Caco-2 (cell line): ENCODE data around the gene FBLIM1. TPM values are rescaled to one million over a fixed set of nuclear protein-coding genes. Genes with fewer than 3 reads are reported as not detected.
A peak's percentile ranks its signal among the peaks of the same experiment; 100 is the strongest.

ENCODE experiments used
- BruUV-seq: library from RNA; stranded (reverse); fragments of 400-500 nt; replicated peaks from 2 replicates; lab custom pipeline; 2021; lab: Mats Ljungman, UMichigan
- CTCF ChIA-PET: fragments of 300-600 bp; sonication (Branson Sonifier 250); formaldehyde crosslinking; loops from one replicate; lab custom pipeline; 2022; ENCODE audit warnings: antibody characterized with exemption; lab: Charles Lee
- POLR2A ChIA-PET: fragments of 300-600 bp; sonication (Branson Sonifier 250); formaldehyde crosslinking; loops from one replicate; lab custom pipeline; 2022; ENCODE audit warnings: antibody characterized with exemption; lab: Charles Lee
- DNase-seq, 2 experiments: peaks; one replicate each; pipeline versions ENCODE4 v3.0.0 to v3.0.0-alpha.2; 2020 to 2022
- H3K27me3 ChIP-seq: replicated peaks from 2 replicates; pipeline ENCODE4 v1.6.0; 2011; ENCODE audit warnings: low read length; ENCODE audit not compliant: control insufficient read depth, insufficient read depth
- H3K36me3 ChIP-seq: 2 replicates; pipeline ENCODE4 v1.5.1; 2011; ENCODE audit warnings: low read length; ENCODE audit not compliant: control insufficient read depth, insufficient read depth
- H3K4me1 ChIP-seq: fragments of 250-450 bp; sonication (Bioruptor Pico); 2 replicates; pipeline ENCODE4 v1.5.1; 2020; ENCODE audit warnings: mild to moderate bottlenecking
- H3K4me3 ChIP-seq: 2 replicates; pipeline ENCODE4 v1.5.1; 2011; ENCODE audit warnings: low read depth, mild to moderate bottlenecking, control low read depth, low read length
- H3K9me3 ChIP-seq: fragments of 250-450 bp; sonication (Bioruptor Pico); 2 replicates; pipeline ENCODE4 v1.5.1; 2020; ENCODE audit warnings: mild to moderate bottlenecking, moderate library complexity
- H3K27ac Mint-ChIP-seq: one replicate; pipeline ENCODE4 v1.8.0; 2022; ENCODE audit warnings: mixed read lengths; ENCODE audit not compliant: unreplicated experiment
- H3K27me3 Mint-ChIP-seq: one replicate; pipeline ENCODE4 v1.8.0; 2022; ENCODE audit warnings: mixed read lengths; ENCODE audit not compliant: insufficient read depth, unreplicated experiment
- H3K36me3 Mint-ChIP-seq: one replicate; pipeline ENCODE4 v1.8.0; 2022; ENCODE audit warnings: mild to moderate bottlenecking, mixed read lengths; ENCODE audit not compliant: insufficient read depth, unreplicated experiment
- H3K4me1 Mint-ChIP-seq: one replicate; pipeline ENCODE4 v1.8.0; 2022; ENCODE audit warnings: low read depth, mixed read lengths; ENCODE audit not compliant: unreplicated experiment
- H3K4me3 Mint-ChIP-seq: one replicate; pipeline ENCODE4 v1.8.0; 2022; ENCODE audit warnings: mild to moderate bottlenecking, moderate library complexity, mixed read lengths; ENCODE audit not compliant: unreplicated experiment
- H3K9me3 Mint-ChIP-seq: one replicate; pipeline ENCODE4 v1.8.0; 2022; ENCODE audit warnings: mixed read lengths; ENCODE audit not compliant: unreplicated experiment
- CTCF ChIP-seq, 2 experiments: fragments of 200-600 bp in 1 of 2; IDR thresholded peaks; 1 replicate in 1 of 2; 2 replicates in 1 of 2; pipeline versions ENCODE4 v1.5.1 to v1.8.0; 2011 to 2022; ENCODE audit warnings: antibody characterized with exemption in 1 of 2, control low read depth in 1 of 2, inconsistent platforms in 1 of 2, low read depth in 1 of 2, low read length in 1 of 2, mild to moderate bottlenecking in 1 of 2, moderate library complexity in 1 of 2; ENCODE audit not compliant: insufficient read depth in 1 of 2, severe bottlenecking in 1 of 2, unreplicated experiment in 1 of 2
- intact Hi-C: fragments of 100-400 bp; cut with micrococcal nuclease; formaldehyde crosslinking; loops from one replicate; pipeline ENCODE4 v1.10.0; 2022; ENCODE audit not compliant: unreplicated experiment
- total RNA-seq: library from RNA; stranded (reverse); gene quantifications from 2 replicates; pipeline ENCODE4 v1.2.3, GENCODE V29; 2022

The FBLIM1 gene
- total RNA-seq, 1 experiment from 2014 or later: 5.5 TPM

GRCh38 chr1:15785683-15786082 lies 27.1 kb downstream of the FBLIM1 start:
- intact Hi-C loops: no loop called here
- Mint-ChIP-seq H3K27ac (peak overlapping the region; percentile 39), H3K36me3 (peaks cover 5% of the 10 kb centered on the region), H3K27me3 (no peaks in the 10 kb centered on the region), H3K4me1 (peaks cover 22% of the 10 kb centered on the region), H3K4me3 (no peak overlapping the region), H3K9me3 (no peaks in the 10 kb centered on the region)
- no peak for DNase-seq
- no peak for TF ChIP-seq CTCF (IDR thresholded peaks at IDR 0.05; ENCODE audit: insufficient read depth in 1 of 2, low read depth in 1 of 2, low read length in 1 of 2, severe bottlenecking in 1 of 2, unreplicated experiment in 1 of 2)
- Histone ChIP-seq H3K9me3 (no peaks in the 10 kb centered on the region), H3K4me1 (peaks cover 34% of the 10 kb centered on the region), H3K4me3 (no peak overlapping the region), H3K36me3 (no peaks in the 10 kb centered on the region), H3K27me3 (no peaks in the 10 kb centered on the region)
- ChIA-PET POLR2A (no interaction called here), CTCF (no interaction called here)
- no TSS peak for BruUV-seq

GRCh38 chr1:15786581-15786980 lies 28.0 kb downstream of the FBLIM1 start:
- Mint-ChIP-seq H3K4me3 (no peak overlapping the region), H3K9me3 (no peaks in the 10 kb centered on the region), H3K27me3 (no peaks in the 10 kb centered on the region), H3K36me3 (no peaks in the 10 kb centered on the region), H3K4me1 (peaks cover 21% of the 10 kb centered on the region), H3K27ac (peak overlapping the region; percentile 39)
- CTCF ChIA-PET: no interaction called here
- H3K4me3 ChIP-seq: no peak overlapping the region
- H3K4me1 ChIP-seq: peaks cover 28% of the 10 kb centered on the region
- TF ChIP-seq CTCF (IDR thresholded peaks at IDR 0.05; ENCODE audit: insufficient read depth in 1 of 2, low read depth in 1 of 2, low read length in 1 of 2, severe bottlenecking in 1 of 2, unreplicated experiment in 1 of 2): no peak
- no TSS peak for BruUV-seq
- POLR2A ChIA-PET: no interaction called here
- no peaks in the 10 kb centered on the region for H3K27me3 ChIP-seq
- H3K9me3 ChIP-seq: no peaks in the 10 kb centered on the region
- DNase-seq: no peak
- intact Hi-C loops: no loop called here
- no peaks in the 10 kb centered on the region for H3K36me3 ChIP-seq

GRCh38 chr1:15788624-15789301 lies 30.2 kb downstream of the FBLIM1 start:
- TF ChIP-seq CTCF (IDR thresholded peaks at IDR 0.05; ENCODE audit: insufficient read depth in 1 of 2, low read depth in 1 of 2, low read length in 1 of 2, severe bottlenecking in 1 of 2, unreplicated experiment in 1 of 2): no peak
- Mint-ChIP-seq H3K27ac (peak overlapping the region; percentile 71), H3K4me3 (no peak overlapping the region)

More at GRCh38 chr1:15788624-15789301, 30.2 kb downstream of the FBLIM1 start:
- H3K36me3 Mint-ChIP-seq: peaks cover 5% of the 10 kb centered on the region
- no peaks in the 10 kb centered on the region for H3K9me3 ChIP-seq
- no peaks in the 10 kb centered on the region for H3K36me3 ChIP-seq
- no peaks in the 10 kb centered on the region for H3K27me3 Mint-ChIP-seq
- ChIA-PET CTCF (no interaction called here), POLR2A (no interaction called here)
- no TSS peak for BruUV-seq
- H3K4me1 ChIP-seq: peaks cover 44% of the 10 kb centered on the region
- intact Hi-C loops: loop anchor here (1.0 kb wide), 1 partner anchor 8 kb away; no protein-coding TSS in a partner anchor
- no peaks in the 10 kb centered on the region for H3K27me3 ChIP-seq
- no peaks in the 10 kb centered on the region for H3K9me3 Mint-ChIP-seq
- no peak for DNase-seq
- H3K4me1 Mint-ChIP-seq: peaks cover 33% of the 10 kb centered on the region
- no peak overlapping the region for H3K4me3 ChIP-seq
